ENCODE data around the gene CRYBA2. TPM values are rescaled to one million over a fixed set of nuclear protein-coding genes. Genes with fewer than 3 reads are reported as not detected.

The CRYBA2 gene
- total and polyA plus RNA-seq, 2 donors (not counting 3 experiments of a cell fraction or from before 2014, with no cell fraction given): not detected

DNA sequence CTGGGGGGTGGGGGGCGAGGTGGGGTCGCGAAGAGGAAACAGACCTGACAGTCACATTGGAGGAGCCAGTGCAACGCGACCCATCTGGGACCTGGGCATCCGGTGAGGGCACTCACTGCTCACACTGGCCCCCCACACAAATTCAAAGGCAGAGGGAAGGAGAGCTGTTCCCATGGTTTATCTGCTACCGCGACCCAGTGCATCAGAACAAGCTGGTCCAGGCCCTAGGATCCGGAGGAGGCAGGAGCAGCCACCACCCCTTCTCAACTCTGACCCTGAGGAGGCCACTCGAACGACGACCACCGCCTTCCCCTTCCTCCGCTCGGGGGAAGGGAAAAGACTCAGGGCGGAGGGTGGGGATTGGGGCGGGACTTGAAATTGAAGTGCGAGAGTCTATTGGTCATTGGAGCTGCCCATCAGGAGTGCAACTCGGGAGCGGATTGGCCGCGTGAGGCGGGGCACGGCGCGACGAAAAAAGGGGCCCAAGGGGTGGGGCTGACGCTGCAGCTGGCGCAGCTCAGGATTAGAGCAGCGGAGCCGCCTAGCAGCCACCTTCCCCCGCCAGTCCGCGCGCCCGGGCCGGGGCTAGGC lies 34.0 kb downstream of the CRYBA2 start, which contains the start of gene CDK5R2:
Gene CDK5R2 (plus strand): TSS at position 526 of the 591 bp plus-strand sequence. CDS start 155 bp downstream, outside the sequence.
- Histone ChIP-seq H3K4me1 (ENCODE audit: control insufficient read depth, extremely low read depth, insufficient read depth, low read length) (no peaks in the 10 kb centered on the region), H3K9ac (replicated peaks; ENCODE audit: extremely low read depth, insufficient read depth, low read length) (no peak within 1 kb of the TSS), H3K4me2 (ENCODE audit: insufficient read depth, low read length) (peak within 1 kb of the TSS; percentile 14), H3K9me3 (replicated peaks; ENCODE audit: control insufficient read depth, insufficient read depth, low read length) (no peaks in the 10 kb centered on the region), H4K20me1 (replicated peaks; ENCODE audit: control insufficient read depth, extremely low read depth, insufficient read depth, low read length) (no peaks in the 10 kb centered on the region), H2AFZ (ENCODE audit: low read depth, low read length) (no peak within 1 kb of the TSS), H3K9me1 (replicated peaks; ENCODE audit: control insufficient read depth, extremely low read depth, insufficient read depth, low read length) (no peaks in the 10 kb centered on the region), H3K79me2 (ENCODE audit: control insufficient read depth, insufficient read depth, low read length) (no peaks in the 10 kb centered on the region), H3K36me3 (ENCODE audit: control insufficient read depth in 2 of 2, extremely low read depth in 1 of 2, insufficient read depth in 2 of 2, low read length in 2 of 2) (no peaks in the 10 kb centered on the region), H3K4me3 (replicated peaks in 1 of 3; ENCODE audit: insufficient read depth in 1 of 3, low read depth in 1 of 3, low read length in 3 of 3) (peak within 1 kb of the TSS in 1 of 3 experiments; percentile 13), H3K27ac (ENCODE audit: insufficient read depth, low read depth, low read length) (no peak within 1 kb of the TSS), H3K27me3 (ENCODE audit: control insufficient read depth in 2 of 2, insufficient read depth in 2 of 2, low read length in 2 of 2) (peaks cover 55 to 70% of the 10 kb centered on the region in 2 experiments)
- TF ChIP-seq GATA2 (IDR thresholded peaks at IDR 0.05; ENCODE audit: insufficient read depth, insufficient read length, low read depth, low read length) (no peak), EZH2 (IDR thresholded peaks at IDR 0.05; ENCODE audit: borderline replicate concordance, low read depth, low read length, severe bottlenecking) (no peak), POLR2A (IDR thresholded peaks at IDR 0.05; ENCODE audit: low read depth, low read length) (no peak), FOS (IDR thresholded peaks at IDR 0.05; ENCODE audit: borderline replicate concordance, insufficient read depth, low read length) (no peak), POLR2AphosphoS5 (IDR thresholded peaks at IDR 0.05; ENCODE audit: insufficient read depth, low read depth, low read length) (no peak), MYC (IDR thresholded peaks at IDR 0.05; ENCODE audit: low read depth, low read length) (no peak), JUN (IDR thresholded peaks at IDR 0.05; ENCODE audit: borderline replicate concordance, insufficient read depth, insufficient read length, low read depth) (no peak)
- TF ChIP-seq, protein P1, sequence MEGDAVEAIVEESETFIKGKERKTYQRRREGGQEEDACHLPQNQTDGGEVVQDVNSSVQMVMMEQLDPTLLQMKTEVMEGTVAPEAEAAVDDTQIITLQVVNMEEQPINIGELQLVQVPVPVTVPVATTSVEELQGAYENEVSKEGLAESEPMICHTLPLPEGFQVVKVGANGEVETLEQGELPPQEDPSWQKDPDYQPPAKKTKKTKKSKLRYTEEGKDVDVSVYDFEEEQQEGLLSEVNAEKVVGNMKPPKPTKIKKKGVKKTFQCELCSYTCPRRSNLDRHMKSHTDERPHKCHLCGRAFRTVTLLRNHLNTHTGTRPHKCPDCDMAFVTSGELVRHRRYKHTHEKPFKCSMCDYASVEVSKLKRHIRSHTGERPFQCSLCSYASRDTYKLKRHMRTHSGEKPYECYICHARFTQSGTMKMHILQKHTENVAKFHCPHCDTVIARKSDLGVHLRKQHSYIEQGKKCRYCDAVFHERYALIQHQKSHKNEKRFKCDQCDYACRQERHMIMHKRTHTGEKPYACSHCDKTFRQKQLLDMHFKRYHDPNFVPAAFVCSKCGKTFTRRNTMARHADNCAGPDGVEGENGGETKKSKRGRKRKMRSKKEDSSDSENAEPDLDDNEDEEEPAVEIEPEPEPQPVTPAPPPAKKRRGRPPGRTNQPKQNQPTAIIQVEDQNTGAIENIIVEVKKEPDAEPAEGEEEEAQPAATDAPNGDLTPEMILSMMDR (IDR thresholded peaks at IDR 0.05; ENCODE audit: extremely low read depth in 1 of 2, insufficient read depth in 1 of 2, low read depth in 1 of 2, low read length in 2 of 2): no peak
- TF ChIP-seq, protein P2, sequence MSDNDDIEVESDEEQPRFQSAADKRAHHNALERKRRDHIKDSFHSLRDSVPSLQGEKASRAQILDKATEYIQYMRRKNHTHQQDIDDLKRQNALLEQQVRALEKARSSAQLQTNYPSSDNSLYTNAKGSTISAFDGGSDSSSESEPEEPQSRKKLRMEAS (IDR thresholded peaks at IDR 0.05; ENCODE audit: insufficient read depth, insufficient read length): no peak
- peak; percentile 82 for FAIRE-seq
- POLR2A ChIA-PET: no interaction called here
- DNase-seq (ENCODE audit: low read depth, low spot score): peak; percentile 77
- intact Hi-C loops (cut with micrococcal nuclease): no loop called here
- CTCF ChIA-PET: interaction anchor here (0.9 to 2.0 kb wide), 6 partner anchors 21 to 87 kb away, joined by 3 to 10 read pairs (median 4); no protein-coding TSS in a partner anchor
- BruUV-seq (replicated peaks): no TSS peak
- dilution Hi-C loops (cut with MboI; ENCODE audit: extremely low pct_ligation_motif_present, low sequenced_read_pairs): no loop called here
